D721Med (cell line): ENCODE results near the gene TDRKH.

ENCODE experiments used
- DNase-seq: peaks from one replicate; pipeline ENCODE4 v3.0.0; 2011; ENCODE audit warnings: low spot score; ENCODE audit not compliant: insufficient read length
- FAIRE-seq: peaks from 2 replicates; lab custom pipeline; 2011; peaks lifted over from hg19 to GRCh38; lab: Jason Lieb, UNC
- TF ChIP-seq, protein P1 (sequence below): IDR thresholded peaks from 2 replicates; pipeline ENCODE4 v1.5.1; 2012; ENCODE audit warnings: mild to moderate bottlenecking, control low read depth; ENCODE audit not compliant: insufficient read depth; ENCODE audit errors: missing control alignments

TDRKH gene

DNA sequence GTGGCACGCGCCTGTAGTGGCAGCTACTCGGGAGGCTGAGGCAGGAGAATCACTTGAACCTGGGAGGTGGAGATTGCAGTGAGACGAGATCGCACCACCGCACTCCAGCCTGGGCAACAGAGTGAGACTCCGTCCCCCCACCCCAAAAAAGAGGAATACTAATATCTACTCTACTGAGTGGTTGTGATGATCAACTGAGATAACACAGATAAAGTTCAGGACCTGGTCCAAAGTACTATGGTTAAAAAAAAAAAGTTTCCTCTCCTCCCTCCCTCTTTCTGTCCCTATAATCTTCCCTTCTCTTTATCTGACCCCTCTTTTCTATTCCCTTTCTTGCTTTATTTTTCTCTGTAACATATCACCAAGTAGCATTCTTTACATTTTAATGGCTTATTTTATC lies 45.3 kb upstream of the TDRKH start:
- DNase-seq, result no peak
- no peak for FAIRE-seq
- TF ChIP-seq, protein P1, sequence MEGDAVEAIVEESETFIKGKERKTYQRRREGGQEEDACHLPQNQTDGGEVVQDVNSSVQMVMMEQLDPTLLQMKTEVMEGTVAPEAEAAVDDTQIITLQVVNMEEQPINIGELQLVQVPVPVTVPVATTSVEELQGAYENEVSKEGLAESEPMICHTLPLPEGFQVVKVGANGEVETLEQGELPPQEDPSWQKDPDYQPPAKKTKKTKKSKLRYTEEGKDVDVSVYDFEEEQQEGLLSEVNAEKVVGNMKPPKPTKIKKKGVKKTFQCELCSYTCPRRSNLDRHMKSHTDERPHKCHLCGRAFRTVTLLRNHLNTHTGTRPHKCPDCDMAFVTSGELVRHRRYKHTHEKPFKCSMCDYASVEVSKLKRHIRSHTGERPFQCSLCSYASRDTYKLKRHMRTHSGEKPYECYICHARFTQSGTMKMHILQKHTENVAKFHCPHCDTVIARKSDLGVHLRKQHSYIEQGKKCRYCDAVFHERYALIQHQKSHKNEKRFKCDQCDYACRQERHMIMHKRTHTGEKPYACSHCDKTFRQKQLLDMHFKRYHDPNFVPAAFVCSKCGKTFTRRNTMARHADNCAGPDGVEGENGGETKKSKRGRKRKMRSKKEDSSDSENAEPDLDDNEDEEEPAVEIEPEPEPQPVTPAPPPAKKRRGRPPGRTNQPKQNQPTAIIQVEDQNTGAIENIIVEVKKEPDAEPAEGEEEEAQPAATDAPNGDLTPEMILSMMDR, result no peak

DNA sequence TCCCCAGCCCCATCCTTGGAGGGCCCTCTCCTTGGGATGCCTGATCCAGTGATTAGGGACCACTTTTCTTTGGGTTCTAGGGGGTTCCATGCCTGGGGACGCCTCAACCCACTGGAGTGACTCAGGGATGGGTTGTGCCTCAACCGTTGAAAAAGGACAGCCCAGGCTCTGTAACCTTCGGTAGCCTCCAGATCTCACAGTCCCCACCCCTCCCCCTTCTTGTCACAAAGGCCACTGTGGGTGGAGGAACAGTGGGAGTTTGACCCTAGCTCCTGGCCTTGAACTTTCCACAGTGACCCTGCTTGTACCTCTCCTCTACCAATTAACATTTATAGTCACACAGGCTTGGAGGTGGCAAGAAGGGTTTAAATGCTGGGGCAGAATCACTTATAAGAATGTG lies 43.9 kb upstream of the TDRKH start:
- FAIRE-seq (no peak), DNase-seq (no peak)
- TF ChIP-seq, protein P1, result no peak

DNA sequence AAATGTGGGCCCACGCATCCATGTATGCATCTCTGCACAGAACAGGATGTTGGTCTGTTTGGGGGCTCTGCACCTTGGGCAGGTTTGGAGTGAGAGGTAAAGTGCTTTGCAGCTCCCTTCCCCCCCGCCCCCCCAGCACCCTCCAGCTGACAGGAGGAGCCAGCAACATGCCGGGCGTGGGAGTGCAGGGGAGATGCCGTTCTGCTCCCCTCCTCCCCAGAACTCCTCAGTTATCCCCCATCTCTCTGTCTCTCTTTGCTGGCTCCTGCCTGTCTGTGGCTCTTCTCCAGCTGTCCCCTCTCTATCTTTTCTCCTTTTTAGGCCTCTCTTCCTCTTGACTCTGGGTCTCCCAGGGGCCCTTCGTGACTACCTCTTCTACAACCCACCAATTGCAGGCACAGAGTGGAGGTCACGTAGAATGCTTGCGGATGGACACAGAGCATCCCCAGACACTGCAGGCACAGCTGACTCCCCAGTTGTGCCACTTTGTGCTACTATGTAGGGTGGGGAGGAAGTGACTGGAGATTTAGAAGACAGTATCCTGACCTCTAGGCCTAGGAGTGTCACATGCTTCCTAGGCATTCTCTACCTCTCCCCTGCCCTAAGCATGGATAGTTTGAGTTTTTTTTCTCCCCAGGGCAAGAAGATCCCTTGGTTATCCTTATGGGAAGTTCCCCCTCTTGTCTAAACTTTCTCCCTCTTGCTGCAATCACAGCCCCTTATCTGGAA lies 43.0 kb upstream of the TDRKH start:
- FAIRE-seq (no peak), DNase-seq (no peak)
- TF ChIP-seq, protein P1, result no peak

DNA sequence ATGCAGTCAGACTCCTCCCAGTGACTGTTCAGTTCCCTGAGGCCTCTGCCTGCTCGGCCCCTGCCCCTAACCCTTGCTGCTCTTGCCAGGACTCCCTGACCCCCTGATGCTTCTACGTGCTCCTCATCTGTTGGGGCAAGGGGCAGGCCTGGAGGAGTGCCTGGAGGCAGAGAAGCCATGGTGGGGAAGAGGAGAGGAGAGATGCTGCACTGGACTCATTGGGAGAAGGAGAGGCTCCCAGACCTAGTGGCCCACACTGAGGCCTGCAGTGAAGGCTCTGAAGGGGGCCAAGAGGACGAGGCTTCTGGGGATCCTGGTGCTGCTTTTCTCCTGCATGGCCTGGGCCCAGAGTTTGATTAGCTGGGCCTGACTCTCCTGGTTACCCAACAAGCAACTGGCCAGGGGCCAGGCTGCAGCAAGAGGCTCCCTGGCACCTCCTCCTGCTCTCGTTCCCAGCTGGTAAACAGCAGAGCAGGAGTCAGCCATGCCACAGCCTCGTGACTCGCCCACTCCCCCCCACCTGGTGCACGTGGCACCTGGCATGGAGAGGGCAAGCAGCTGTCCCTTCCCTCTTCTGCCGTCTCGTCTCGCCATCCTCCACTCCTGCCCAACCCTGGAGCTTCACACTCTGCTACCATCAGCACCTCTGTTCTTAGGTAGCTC lies 42.1 kb upstream of the TDRKH start:
- FAIRE-seq, result no peak
- TF ChIP-seq, protein P1, result no peak
- no peak for DNase-seq

DNA sequence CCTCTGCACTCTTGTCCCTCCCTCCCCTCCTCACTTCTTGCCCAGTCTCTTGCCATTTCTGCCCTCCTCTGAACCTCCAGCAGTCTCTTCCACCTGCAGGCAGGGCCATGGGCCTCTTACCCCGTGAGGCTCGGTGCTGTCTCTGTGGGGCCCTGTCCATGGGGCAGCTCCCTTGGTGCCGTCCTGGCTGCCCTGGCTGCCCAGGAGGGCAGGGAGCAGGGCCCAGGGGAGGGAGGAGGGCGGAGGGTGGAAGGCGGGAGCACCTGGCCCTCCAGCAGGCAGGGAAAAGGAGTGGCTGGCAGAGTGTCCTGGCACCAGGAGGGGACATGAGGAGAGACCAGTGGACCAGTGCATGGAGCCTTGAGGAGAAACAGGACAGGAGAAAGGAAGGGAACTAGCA lies 41.3 kb upstream of the TDRKH start, which contains the start of gene RORC:
Gene RORC, minus strand, starts transcription at position 198 of the 400 bp plus-strand sequence. Its CDS starts 38 bp downstream, at position 160.
- FAIRE-seq (no peak), DNase-seq (no peak)
- TF ChIP-seq, protein P1, result no peak

DNA sequence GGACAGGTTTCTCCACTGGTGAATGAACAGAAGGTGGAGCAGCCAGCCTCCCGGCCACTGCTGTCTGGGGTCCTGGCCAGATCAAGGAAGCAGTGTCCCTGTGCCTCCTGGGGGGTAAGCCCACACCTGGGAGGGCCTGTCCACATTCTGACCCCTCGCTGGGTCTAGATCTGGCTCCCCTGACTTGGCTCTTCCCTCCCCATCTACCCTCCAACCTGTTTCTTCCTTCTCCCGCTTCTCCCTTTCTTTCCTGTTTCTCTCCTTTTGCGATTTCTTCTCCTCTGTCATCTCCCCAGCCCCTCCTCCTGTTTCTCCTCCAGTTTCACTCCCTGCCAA lies 40.9 kb upstream of the TDRKH start:
- TF ChIP-seq, protein P1, result no peak
- FAIRE-seq, result no peak
- no peak for DNase-seq

DNA sequence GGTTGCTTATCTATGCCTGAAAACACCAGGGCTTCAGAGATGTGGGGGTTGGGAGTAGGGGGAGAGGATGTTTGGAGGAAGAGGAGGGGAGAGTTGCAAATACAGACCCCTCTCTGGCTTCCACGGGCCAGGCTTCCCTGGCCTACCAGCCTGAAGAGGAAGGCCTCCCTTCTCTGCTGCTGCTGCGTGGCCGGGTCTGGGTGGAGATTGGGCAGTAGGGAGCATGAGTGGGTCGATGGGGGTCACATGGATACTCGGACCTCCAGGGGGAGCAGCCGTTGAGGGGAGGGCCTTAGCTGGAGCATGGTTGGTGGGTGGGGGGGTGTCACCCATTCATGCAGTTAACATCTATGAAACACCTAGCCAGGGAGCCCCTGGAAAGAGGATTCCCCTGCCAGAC lies 39.8 kb upstream of the TDRKH start:
- TF ChIP-seq, protein P1, result no peak
- FAIRE-seq (no peak), DNase-seq (no peak)
